Stimulated activated CD8-positive, alpha-beta memory T cell treated with anti-CD3 and anti-CD28 coated beads, Interleukin-7, amount 100 ng/mL, for 24 hours (primary cell): ENCODE results near the gene TMEM183A.

Experiments
- DNase-seq: peaks from one replicate; pipeline ENCODE4 v3.0.0-alpha.2; 2020; ENCODE audit warnings: low read depth

TMEM183A gene

DNA sequence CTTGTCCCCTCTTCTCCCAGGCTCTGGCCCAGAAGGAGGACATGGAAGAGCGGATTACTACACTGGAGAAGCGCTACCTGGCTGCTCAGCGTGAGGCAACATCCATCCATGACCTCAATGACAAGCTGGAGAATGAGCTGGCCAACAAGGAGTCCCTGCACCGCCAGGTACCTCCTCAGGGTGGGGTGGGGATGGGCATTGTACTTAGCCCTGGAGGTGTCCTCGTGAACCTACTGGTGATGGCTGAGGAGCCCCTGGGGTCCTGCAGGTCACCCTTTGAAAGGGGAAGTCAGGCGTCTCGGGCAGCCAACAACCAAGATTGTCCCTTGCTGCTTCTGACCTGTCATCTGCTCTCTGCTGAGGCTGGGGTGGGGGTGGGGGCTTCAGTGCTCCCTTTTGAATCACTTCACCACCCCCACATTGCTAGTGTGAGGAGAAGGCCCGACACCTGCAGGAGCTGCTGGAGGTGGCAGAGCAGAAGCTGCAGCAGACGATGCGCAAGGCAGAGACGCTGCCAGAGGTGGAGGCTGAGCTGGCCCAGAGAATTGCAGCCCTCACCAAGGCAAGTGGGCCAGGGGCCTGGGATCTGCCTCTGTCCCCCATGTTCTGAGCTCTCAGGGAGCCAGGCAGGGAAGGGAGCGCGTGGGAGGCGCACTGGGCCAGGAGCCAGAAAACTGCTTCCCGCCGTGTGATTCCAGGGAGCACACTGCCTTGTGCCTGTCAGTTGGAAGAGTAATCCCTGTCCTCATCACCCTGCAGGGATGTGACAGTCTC is 38.8 kb downstream of the TMEM183A start:
- no peak for DNase-seq

DNA sequence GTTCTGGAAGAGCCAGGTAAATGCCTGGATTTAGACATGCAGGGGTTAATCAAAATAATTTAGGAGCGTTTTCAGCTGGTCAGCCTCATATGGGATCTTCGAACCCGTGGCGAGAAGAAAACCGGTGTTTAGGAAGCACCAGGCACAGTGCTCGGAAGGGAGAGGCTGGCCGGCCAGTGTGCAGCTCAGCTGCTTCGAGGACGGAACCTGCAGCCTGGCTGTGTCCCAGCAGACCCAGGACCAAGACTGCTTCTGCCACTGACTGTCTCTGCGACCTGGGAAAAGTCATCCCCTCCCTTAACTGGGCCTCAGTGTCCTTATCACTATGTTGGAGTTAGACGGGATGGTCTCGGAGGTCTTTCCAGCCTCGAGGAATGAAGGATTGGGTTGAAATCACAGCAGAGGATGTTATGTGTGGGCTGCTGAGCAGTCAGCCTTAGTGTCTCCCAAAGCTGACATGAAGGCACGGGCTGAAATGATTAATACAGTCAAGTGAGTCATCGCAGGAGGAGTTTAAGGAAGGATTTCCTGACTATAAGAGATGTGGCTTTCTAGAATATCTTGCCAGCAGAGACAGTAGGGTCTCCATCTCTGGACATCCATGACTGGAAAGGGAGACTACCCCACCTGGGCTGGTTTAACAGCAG is 39.9 kb downstream of the TMEM183A start:
- no peak for DNase-seq

DNA sequence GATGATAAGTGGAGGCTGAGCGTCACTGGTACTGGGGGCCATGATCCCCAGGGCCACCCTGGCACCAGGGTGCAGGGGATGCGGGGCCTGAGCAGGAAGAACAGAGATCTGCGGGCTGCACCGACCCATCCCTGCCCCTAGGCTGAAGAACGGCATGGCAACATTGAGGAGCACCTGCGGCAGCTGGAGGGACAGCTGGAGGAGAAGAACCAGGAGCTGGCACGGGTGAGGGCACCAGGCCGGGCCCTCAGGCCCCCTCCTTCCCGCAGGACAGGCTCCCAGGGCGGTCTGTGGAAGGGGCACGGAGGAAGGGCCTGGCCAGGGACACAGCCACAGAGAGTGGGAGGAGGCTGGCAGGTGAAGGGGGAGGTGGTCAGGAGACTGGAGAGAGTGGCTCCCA is 40.9 kb downstream of the TMEM183A start:
- no peak for DNase-seq

DNA sequence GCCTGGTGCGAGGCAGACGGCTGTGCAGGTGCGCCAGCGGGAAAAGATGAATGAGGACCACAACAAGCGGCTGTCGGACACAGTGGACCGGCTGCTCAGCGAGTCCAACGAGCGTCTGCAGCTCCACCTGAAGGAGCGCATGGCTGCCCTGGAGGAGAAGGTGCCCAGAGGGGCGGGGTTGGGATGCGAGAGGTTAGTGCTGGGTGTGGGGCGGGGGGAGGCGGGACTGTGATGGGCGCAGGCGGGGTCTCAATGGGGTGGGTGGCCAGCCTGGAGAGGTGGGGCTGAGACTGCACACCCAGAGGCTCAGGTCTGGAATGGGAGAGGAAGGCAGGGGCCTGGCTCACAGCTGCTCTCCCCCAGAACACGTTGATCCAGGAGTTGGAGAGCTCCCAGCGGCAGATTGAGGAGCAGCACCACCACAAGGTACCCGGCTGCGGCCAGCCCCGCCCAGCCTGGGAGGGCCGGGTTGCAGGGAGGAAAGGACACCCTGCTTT is 41.4 kb downstream of the TMEM183A start:
- no peak for DNase-seq

DNA sequence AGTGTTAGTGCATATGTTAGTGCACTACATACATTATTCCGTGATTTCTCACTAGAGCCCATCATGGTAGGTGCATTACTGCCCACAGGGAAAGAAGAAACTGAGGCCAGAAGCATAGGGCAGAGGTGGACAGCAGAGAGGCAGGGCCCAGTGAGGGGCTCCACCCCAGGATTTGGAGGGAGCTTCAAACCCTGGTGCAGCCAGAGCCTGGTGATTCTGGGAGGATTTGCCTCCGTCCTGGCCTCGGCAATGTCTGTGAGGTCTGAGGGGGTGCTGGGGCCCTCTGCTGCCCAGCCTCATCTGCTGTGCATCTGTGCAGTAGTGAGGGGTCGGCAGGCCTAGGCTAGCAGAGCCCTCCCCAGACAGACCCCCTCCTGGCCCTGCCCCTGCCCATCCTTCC is 41.9 kb downstream of the TMEM183A start:
- DNase-seq = no peak

DNA sequence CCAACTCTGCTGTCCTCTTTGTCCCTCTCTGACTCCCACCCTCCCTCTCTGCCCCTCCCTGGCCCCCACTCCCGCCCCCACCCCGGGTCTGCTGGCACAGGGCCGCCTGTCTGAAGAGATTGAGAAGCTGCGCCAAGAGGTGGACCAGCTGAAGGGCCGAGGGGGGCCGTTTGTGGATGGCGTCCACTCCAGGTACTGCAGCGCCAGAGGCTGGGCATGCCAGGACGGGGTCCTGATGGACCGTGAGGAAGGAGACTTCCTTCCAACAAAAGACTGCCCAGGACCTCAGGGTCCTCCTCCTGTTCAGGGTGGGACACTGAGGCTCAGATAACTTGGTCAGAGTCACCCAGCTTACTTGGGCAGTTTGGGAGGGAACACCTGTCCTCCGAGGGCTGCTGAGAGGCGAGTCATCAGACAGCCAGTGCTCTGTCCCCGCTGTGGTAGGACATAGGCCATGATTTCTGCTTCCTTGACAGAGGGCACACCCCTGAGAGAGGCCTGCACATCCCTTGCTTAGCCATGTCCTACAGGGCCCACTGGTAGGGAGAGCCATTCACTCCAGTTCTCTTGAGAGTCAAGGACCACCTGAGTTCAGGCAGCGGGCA is 42.5 kb downstream of the TMEM183A start:
- DNase-seq = no peak

DNA sequence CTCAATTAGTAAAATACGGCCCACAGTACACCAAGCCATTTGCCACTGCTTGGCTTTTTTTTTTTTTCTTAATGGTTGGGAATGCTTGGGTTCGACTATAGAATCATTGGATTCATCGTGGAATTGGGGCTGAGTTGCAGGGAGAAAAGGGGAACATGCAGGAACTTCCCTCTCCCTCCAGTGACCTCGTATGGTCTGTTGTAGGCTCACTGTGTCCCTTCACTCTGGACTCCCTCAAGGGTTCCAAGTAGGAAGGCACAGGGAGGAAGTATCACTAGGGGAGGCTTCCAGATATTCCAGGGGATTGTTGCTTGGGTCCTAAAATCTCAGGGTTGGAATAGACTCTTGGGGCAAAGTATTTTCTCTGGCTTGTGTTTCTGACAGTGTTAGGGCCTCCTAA is 43.7 kb downstream of the TMEM183A start:
- no peak for DNase-seq

DNA sequence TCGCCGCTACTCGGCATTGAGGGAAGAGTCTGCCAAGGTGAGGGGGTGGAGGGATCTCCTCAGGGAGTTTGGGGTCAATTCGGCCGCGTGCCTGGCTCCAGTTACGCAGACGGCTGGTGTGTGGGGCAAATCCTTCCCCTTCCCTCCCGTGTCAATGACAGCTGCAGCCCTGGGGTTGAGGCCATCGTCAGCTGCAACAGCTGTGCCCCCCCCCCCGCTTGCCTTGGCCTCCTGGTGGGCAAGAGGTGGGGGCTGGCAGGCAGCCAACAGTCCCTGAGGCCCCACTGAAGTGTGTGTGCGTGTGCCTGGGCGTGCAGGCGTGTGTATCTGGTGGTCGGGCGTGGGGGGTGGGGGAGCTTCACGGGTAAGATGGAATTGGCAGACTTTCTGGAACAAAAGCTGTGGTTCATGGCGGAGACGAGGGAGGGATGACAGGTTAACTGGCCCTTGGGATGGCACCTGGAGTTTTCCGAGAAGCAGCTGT is 44.7 kb downstream of the TMEM183A start:
- no peak for DNase-seq

DNA sequence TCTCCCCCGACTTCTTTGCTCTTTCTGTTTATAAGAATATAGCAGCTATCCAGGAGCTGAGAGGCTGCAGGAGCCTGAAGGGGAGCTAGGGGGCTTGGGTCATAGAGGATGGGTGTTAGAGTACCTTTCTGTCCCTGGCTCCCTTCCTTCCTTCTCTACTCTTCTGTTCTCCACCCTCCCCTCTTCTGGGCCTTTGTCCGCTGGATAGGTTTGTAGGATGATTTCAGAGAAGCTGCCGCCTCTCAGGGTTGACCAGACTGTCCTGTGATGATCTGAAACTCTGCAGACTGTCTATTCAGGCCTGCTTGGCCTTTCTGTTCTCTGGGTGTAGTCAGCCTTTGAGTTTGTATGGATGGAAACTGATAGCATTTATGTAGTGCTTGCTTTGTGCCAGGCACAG is 45.4 kb downstream of the TMEM183A start:
- DNase-seq = no peak

- no peak for DNase-seq
Observed at GRCh38 chr1:203054184-203054583, 47.0 kb downstream of the TMEM183A start.

DNA sequence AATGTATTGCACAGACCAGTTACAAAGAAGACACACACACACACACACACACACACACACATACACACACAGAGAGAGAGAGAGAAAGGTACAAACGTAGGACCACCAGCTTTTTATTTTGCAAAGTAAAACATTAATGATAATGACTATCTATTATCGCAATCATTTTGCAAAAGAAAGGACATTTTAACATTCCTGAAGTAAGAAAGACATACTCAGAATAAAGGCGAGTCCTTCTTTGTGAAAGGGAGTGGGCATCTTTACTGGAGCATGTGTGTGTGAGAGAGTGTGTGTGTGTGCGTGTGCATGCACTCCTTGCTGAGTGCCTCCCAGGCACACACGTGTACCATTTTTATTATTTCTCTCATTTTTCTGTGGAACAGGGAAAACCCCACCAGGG is 47.5 kb downstream of the TMEM183A start:
- no peak for DNase-seq

- DNase-seq = no peak
Observed at GRCh38 chr1:203055161-203055799, 48.1 kb downstream of the TMEM183A start.

DNA sequence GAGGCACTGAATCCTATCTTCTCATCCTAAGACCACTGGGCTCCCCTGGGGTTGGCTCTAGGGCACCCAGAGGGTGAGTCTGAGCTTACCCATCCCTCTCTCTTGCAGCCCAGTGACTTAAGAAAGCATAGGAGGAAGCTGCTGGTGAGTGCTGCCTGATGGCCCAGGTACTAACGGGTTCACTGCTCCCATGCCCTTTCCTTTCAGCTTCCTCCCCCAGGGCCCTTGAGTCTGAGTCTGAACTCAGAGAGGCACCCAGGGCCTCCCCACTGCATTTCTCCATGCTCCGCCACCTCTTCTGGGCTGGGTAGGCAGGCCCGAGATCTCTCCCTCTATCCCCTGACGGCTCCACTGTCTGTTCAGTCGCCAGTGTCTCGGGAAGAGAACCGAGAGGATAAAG is 48.8 kb downstream of the TMEM183A start:
- DNase-seq = no peak

DNA sequence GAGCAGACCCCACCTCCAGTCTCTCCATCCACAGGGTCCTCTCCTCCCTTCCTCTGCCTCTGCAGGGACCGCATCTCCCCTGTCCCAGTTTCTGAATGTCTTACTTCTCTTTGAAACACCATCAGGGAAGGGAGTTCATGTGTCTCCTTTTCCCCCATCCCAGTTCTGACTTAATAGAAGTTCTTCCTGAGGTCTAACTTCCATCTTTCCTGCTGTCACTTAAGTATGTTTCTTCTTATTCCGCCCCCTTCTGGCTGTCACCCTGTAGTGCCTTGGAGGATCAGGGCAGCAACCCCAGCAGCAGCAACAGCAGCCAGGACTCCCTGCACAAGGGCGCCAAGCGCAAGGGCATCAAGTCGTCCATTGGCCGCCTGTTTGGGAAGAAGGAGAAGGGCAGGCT is 49.3 kb downstream of the TMEM183A start:
- no peak for DNase-seq

DNA sequence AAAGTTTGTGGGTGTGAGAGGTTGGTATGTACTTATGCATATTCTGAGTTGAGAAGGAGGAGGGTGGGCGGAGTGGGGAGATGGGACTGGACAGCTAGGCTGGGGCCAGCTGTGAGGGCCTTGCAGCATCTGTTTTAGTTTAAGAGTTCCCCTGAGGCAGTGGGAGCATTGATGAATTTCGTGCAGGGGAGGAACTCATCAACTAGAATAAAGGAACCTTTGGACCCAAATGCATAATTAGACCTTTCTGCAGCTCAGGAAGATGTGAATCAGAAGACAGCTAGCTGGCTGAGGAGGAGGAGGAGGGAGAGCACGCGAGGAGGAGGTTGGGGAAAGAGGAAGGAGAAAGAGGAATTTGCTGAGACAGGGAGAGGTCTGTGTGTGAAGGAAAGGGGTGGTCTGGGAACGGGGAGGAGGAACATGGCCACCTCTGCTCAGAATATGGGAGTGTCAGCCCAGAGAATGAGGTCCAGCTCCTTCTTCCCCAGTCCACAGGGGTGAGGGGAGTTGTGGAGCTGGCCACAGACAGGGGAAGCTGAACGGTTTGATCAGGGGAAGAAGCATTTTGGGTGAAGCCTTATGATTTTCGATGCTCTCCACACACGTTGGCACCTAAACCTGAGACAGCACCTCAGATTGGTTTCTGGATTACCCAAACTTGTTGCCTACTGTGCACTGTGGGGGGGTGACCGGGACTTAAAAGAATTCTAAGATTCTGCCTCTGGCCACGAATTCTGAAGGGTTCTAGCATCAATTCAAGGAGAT is 50.9 kb downstream of the TMEM183A start:
- no peak for DNase-seq

DNA sequence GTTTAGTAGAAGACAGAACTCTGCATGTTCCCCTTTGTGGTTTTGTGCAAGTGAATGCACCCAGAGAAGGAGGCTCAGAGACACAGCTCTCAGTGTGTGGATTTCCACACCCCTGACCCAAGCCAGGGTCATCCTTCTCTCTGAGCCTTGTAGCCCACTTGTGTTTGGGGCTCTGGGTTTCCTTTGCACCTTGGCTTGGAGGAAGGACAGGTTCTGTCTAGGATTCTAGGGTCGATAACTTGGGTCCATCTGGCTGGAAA is 51.4 kb downstream of the TMEM183A start:
- no peak for DNase-seq

DNA sequence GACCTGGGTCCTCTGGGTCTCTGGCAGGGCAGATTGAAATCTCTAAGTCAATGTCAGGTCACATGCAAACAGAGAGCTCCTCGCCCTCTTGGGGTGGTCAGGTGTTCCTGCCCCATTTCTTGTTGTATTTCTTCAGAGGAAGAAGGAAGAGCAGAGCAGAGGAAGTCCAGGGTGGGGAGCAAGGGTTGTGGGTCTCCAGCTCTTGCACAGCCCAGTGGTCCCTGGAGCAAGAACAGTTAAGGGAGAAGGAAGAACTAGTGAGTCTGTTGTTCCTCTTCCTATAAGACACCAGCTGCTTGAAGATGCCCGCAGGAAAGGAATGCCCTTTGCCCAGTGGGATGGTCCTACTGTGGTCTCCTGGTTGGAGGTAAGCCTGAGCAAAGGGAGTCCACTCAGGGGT is 52.3 kb downstream of the TMEM183A start:
- no peak for DNase-seq

GRCh38 chr1:203060115-203060514 is 52.9 kb downstream of the TMEM183A start:
- DNase-seq = no peak

DNA sequence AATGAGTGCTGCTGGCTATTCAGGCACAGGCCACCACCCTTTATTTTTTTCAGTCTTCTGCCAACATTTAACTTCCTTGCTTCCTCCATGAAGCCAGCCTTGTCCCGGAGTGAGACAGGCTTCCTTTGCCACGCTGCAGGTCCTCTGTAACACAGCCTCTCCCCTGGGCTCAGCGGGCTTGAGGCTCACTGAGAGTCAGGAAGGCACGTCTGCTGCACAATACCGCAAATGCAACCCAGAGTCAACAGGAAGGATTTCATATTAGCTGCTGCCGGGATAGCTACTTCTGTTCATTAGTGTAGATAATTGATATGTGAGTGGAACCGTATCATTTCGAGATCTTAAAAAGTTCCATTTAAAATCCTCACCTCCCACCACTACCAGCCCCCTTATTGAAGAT is 56.1 kb downstream of the TMEM183A start:
- DNase-seq = no peak

- no peak for DNase-seq
Observed at GRCh38 chr1:203065191-203065590, 58.0 kb downstream of the TMEM183A start.

GRCh38 chr1:203065986-203066385 is 58.8 kb downstream of the TMEM183A start:
- DNase-seq = no peak

GRCh38 chr1:203066965-203067364 is 59.8 kb downstream of the TMEM183A start:
- DNase-seq = no peak
